Breast epithelium (tissue), 3 donors: Measurements from ENCODE around the gene MIP.

Experiments used
- CTCF ChIP-seq, 3 donors: fragments of 450-650 bp; IDR thresholded peaks; one replicate each; pipeline ENCODE4 v1.5.1; 2016 to 2017; ENCODE audit warnings: antibody characterized with exemption in 3 of 3, mild to moderate bottlenecking in 3 of 3, moderate library complexity in 3 of 3
- POLR2A ChIP-seq: fragments of 450-650 bp; IDR thresholded peaks from one replicate; pipeline ENCODE4 v1.6.1; 2016; ENCODE audit warnings: antibody characterized with exemption, mild to moderate bottlenecking, moderate library complexity
- POLR2AphosphoS5 ChIP-seq, 3 donors: sonication (generic); formaldehyde crosslinking; IDR thresholded peaks; one replicate each; pipeline ENCODE4 v1.6.1; 2017; ENCODE audit warnings: antibody characterized with exemption in 3 of 3

DNA sequence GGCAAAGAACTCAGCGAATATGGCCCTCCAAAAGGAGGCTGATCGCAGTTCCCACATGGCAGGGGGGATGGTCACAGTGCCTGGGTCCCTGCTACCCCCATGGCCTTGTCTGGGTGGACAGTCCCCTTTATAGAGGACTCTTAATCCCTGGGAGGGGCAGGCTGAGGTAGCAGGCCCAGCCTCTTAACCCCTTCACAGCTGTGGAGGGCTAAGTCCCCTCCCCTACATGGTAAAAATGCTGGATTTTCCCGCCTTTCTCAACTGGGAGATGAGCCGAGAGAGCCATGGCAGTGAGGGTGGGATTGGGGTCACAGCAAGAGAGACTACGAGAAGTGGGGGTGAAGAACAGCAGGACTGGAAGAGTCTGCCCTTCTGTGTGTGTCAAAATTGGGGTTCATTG is at the start of gene MIP:
- no peak for TF ChIP-seq CTCF (IDR thresholded peaks at IDR 0.05)
- no peak for TF ChIP-seq POLR2A
- TF ChIP-seq POLR2AphosphoS5 (IDR thresholded peaks at IDR 0.05) = no peak
